B cell (primary cell): ENCODE measurements around the gene ANKRD65.

ENCODE experiments used
- CTCF ChIP-seq: fragments of 200-600 bp; IDR thresholded peaks from one replicate; pipeline ENCODE4 v1.8.0; 2022; ENCODE audit warnings: antibody characterized with exemption, mild to moderate bottlenecking
- EZH2 ChIP-seq: IDR thresholded peaks from 2 replicates; pipeline ENCODE4 v1.6.1; 2012; ENCODE audit warnings: borderline replicate concordance, low read depth, mild to moderate bottlenecking, moderate library complexity, low read length; ENCODE audit not compliant: insufficient read depth, poor library complexity, severe bottlenecking

- no peak for TF ChIP-seq CTCF
- TF ChIP-seq EZH2 = no peak
Observed at GRCh38 chr1:1434131-1434823, 13.2 kb upstream of the ANKRD65 start.
